Adipose tissue (tissue), 3 donors: ENCODE data around the gene C12orf60. TPM values are rescaled to one million over a fixed set of nuclear protein-coding genes. Genes with fewer than 3 reads are reported as not detected.

Experiments used
- H3K27ac ChIP-seq: one replicate; pipeline ENCODE4 v1.5.1; 2013; ENCODE audit warnings: low read depth, low read length
- WGBS, 3 donors: extraction: QIAGEN DNeasy Blood & Tissue Kit; methylation state at CpG; one replicate each; pipeline ENCODE4 v1.1.7; 2013; 5-methylcytosine and 5-hydroxymethylcytosine counted together
- polyA plus RNA-seq, 3 donors: library from polyadenylated mRNA; stranded (reverse); fragments of 200-250 nt; gene quantifications; one replicate each; pipeline ENCODE4 v1.2.3, GENCODE V29; 2013
- donor health status: healthy with polysubstance abuse.
- donor health status: Bipolar disorder and iron deficiency.
- donor health status: healthy.

Gene C12orf60
- polyA plus RNA-seq, 3 donors = 0.49 to 1.0 (median 0.82) TPM

DNA sequence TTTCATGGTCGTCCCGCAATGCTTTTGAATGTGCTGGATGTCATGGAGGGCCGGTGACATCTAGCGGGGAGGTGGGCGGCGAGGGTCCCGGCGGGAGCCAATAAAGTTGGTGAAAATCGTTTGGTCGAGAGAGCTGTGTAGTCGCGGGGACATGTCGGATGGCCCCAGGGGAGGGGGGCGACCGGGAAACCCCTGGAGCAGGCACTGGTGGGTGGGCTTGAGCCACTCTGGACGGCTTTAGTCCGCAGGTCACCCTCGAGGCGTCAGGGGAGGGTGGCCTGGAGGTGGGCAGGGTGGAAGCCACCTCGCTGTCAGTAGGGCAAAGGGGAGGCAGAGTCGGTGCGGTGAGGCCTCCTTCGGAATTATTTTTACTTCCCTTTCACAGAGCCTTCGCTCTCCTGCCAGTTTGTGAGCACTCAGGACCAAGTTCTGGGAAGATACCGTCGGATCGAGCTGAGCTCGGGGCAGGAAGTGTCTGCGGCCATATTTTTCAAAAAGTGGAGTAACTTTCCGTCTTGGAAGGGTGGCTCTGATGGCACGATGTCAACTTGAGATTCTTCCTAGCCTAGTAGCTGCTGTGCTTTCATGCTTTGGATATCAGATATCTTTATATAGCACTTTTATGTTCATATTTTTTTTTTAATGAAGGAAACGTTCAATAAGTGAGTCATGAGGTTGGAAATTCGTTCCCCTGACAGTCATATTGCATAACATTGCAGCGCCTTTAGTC is 28.4 kb upstream of the C12orf60 start:
- 3 to 6% (median 3%) methylated on average over 34 of the region's 34 CpGs for WGBS, 3 donors

DNA sequence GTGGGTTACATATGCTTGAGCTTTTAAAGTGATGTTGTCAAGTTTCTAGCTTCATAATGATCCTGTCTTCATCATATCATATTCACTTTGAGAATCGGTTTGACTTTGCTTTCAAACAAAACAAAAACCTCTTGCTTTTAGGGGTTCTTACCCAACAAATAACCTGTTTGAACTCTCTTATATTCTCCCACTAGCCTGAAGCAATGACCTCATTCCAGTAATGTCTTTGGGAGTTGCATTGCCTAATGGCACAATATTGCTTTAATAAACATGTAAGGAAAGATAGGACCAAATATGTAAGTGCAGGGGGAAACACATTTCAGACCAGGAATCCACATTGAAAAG is 27.9 kb upstream of the C12orf60 start:
- 29 to 49% (median 41%) methylated on average over 1 of the region's 1 CpG for WGBS, 3 donors
- H3K27ac ChIP-seq = no peak overlapping the region

More for the DNA sequence above, 28.4 kb upstream of the C12orf60 start:
- H3K27ac ChIP-seq = peak overlapping the region; percentile 92

DNA sequence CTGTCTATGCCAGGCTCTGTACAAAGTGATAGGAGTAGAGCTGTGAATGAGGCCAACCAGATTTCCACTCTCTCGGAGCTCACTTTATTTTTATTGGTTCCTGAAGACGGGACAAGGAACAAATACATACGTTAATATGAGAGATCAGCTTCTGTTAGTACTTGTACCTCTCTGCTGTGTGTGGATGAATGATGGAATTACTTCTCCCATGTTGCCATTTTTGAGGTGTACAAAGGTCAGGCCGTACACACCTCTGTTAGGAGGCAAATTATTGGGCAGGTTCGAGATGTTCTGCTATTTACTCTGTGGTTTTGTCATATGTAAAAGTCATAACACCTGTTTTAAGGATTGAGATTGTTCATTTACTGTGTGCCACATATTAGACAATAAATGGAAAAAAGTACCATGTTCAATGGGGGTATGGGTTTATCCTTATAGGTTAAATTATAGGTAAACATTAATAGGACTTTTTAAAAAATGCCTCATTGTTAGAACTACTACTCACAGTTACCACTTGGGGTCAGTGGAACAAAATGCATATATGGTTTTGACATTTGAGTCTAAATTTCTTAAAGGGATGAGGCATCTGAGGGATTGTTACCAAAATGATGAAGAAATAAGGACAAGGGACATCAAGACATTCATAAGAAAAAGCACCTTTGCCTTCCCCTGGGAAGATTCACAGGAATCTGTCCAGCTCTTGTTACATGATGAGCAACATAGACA is 27.1 kb upstream of the C12orf60 start:
- WGBS, 3 donors = 41 to 90% (median 85%) methylated on average over 5 of the region's 5 CpGs
- H3K27ac ChIP-seq = no peak overlapping the region

DNA sequence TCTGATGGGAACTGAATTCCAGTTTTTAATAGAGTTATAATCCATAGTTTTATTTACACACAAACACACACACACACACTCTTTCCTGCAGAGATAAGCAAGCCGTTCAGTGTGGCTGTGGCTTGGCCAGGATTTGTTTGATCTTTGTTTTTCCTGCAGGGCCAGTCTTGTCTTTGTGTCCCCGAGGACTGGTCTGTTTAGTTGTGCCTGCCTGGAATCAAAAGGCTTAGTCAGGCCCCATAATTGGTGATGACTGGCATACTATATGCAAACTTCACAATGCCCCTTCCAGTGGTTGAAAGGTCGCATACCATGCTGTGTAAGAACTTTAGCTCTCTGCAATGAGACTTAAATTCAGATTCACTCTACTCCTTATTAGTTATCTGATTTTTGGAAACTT is 26.2 kb upstream of the C12orf60 start:
- no peak overlapping the region for H3K27ac ChIP-seq
- 31 to 67% (median 61%) methylated on average over 3 of the region's 3 CpGs for WGBS, 3 donors

DNA sequence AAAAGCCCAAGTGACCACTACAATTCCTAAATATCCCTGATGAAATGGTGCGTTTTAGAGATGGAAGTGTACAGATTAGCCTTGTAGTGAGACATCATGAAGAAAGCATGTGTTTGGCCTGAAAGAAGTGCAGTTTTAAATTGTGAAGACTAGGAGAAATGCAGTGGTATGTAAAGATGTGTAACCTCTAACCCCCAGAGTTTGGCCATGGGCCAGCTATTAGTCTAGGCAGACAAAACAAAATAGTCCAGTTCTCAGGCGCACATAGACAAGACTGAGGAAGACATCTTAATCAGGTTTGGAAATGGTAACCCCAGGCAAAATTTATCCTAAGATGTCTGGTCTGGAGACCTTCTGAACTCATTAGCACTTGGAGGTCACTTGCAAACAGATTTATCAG is 23.6 kb upstream of the C12orf60 start:
- H3K27ac ChIP-seq = no peak overlapping the region
- 86 to 90% (median 86%) methylated on average over 2 of the region's 2 CpGs for WGBS, 3 donors

DNA sequence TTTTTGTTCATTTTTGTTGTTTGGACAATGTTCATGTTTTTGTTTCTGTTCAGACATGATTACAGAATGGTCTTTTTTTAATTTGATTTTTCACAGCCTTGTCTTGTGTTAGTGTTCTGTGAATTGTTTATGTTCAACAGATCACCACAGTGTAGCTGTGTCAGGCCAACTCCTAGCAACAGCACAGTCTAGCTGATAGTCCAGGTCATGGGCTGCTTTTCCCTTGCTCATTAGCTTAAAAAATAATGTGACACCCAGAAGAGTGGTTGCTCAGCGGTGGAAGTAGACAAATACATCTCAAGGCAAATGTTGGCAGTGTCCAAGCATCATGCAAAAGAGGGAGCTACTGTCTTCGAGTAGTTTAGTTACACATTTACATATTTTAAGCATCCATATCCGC is 22.6 kb upstream of the C12orf60 start:
- H3K27ac ChIP-seq = no peak overlapping the region
- WGBS, 3 donors = 72 to 88% (median 84%) methylated on average over 3 of the region's 3 CpGs

DNA sequence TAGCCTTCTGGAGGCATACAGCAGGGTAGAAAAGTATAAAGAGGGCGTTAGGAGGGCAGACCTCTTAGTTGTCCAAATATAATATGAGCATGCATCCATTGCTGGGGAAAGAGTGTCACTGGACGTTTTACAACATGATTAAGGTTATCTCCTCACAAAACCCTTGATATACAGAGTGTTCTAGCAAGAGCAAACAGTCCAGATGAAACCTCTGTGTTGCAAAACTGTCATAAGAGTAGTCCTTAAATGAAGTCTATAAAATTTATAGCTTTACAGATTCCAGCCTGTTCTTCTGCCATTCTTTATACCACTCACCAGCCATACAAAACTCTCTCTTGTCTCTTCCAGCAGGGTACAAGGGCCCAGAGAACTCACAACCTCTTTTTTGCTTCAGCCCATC is 21.9 kb upstream of the C12orf60 start:
- 59 to 81% (median 75%) methylated on average over 2 of the region's 2 CpGs for WGBS, 3 donors
- H3K27ac ChIP-seq = no peak overlapping the region

DNA sequence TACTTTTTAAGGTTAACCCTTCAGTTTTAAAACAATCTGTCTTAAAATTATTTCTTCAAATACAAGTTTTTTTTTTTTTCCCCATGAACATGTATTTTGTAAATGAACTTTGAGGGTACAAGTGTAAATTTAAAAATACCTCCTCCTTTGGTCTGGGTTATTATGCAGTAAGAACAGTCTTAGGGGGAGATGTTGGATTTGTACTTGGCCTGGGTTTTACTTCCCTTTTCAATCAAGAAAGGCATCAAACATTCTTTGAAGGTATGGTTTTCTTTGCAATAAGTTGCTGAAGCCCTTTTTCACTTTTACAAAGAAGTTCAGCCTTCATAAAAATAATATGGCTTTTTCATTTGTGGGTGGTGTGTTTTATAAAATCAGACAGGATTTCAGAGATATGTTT is 20.7 kb upstream of the C12orf60 start:
- H3K27ac ChIP-seq = no peak overlapping the region

DNA sequence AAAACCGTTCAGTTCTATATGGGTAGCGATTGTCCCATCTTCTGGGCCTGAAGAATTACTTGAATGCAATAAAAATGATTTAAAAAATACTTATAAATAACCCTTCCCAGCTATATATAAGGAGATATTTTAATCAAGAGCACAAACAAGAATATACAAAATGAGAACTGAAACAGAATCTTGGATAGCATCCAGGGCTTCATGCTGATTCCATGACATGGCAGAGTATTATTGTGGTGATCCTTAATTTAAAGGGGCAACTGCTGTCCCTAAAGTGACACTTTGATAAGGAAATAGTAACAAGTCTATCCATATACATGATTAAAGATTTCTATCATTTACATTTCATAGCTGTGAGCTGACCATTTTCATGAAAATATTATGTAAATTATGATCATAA is 19.0 kb upstream of the C12orf60 start:
- H3K27ac ChIP-seq = no peak overlapping the region
- WGBS, 3 donors = 86 to 97% (median 91%) methylated on average over 2 of the region's 2 CpGs

DNA sequence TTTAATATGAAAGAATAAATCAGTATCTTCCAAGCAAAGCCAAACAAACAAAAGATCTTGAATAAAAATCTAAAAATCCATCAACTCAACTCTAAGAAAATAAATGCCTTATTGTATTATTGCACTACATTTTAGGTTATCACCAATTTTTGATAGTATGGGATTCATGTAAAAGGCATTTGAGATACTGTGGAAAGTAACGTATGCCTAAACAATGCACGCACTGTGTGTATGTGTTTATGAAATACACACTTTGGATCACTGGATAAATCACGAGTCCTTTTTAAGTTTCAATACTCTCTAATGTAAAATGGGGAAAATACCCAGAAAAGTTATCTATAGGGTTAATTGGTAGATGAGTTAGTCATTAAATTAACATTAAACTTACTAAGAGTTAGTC is 17.9 kb upstream of the C12orf60 start:
- no peak overlapping the region for H3K27ac ChIP-seq
- WGBS, 3 donors = 91 to 95% (median 94%) methylated on average over 3 of the region's 3 CpGs

DNA sequence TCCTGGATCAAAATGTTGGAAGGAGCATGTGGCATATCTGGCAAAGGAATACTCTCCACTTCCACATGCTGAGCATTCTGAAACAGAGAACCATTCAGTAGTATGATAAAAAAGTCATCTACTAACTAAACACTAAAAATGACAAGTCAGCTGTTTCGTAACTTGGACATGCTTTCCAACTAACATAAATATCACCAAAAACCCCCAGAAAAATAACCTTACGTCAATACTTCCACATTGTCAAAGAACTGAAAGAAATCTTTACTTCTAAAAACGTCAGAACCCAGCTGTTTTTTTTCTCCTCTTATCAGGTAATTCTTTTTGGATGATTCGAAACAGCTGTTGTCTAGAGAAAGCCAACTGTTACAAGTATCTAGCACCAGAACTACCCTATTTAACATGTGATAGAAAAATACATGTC is 8.4 kb upstream of the C12orf60 start:
- H3K27ac ChIP-seq = no peak overlapping the region
- 61 to 77% (median 70%) methylated on average over 4 of the region's 4 CpGs for WGBS, 3 donors

DNA sequence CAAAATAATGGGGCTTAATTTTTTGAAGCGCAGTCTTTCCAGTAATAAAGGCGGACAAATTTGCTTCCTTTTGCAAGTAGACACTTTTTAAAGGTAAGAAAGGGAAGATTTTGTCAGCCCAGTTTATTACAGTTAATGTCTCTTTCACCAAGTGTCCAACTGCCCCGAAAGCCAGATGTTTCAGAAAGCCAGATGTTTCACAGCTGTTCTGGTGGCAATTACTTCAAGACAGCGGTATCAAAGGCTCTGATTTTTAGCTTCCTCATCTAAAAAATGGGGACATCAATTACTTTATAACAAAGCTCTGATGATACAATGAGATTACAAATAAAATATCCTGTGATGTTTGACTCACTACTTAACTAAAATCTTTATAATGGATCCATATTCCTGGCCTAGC is 1.2 kb upstream of the C12orf60 start:
- peak overlapping the region; percentile 26 for H3K27ac ChIP-seq
- 63 to 74% (median 69%) methylated on average over 4 of the region's 4 CpGs for WGBS, 3 donors

DNA sequence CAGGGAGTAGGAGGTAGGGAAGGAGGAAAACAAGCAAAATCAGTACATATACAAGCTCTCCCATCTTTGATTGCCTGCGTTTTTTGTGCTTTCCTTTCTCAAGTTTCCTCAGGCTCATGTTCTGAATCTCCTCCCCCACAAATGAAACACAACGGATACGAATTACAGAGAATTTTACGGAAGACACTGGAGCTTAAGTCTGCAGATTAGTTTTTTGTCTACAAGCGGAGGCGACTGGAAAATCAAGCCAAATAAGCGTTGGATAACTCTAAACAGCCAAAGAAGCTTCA is 804 bp upstream of the C12orf60 start:
- WGBS, 3 donors = 0 to 1% (median 1%) methylated on average over 7 of the region's 7 CpGs
- peak overlapping the region; percentile 64 for H3K27ac ChIP-seq

DNA sequence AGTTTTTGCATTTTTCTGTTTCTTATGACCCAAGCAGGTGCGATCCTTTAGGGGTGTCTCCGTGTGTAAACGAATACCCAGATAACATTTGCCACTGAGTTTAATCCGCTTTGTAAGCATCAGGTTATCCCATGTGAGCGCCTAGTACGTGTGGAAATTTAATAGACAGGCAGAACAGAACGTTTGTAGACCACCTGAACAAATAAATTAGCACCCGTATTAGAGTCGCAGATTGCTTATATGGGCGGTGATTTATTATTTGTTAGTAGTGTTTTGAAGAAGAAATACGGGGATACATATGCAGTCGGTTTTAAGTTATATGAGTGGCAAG is 325 bp downstream of the C12orf60 start:
- no peak overlapping the region for H3K27ac ChIP-seq
- 0 to 1% (median 1%) methylated on average over 12 of the region's 12 CpGs for WGBS, 3 donors

DNA sequence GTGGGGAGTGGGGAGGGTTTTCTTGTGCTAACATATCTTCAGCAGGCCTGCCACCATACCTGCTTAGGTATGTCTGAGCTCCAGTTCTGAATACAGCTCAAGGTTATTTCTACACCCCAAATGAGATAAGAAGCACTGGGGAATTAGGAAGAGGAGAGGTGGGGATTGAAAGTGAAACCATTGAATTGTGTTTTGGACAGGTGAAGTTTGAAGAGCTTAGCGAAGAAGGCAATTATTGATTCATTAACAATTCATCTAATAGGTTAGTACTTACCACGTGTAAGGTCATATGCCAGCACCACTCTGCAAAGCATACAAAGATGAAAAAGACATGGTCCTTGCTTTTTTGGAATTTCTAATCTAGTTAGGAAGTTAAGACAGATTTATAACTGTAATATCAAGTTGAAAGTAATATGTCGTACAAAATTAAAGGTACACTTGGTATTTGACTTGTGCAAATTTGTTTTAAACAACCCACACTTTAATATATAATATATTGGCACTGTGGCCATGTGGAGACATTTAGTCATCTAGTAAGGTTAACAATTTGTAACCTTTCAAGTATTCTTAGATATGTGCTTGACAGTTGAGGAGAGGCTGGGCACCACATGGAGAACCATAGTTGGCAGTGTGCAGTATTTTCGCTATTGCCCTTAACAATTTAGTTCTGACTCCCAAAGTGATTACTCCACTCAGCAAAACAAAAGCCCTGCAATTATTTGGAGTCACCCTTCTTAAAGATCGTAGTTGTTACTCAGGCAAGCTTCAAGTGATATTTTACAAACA is 6.9 kb downstream of the C12orf60 start:
- 70 to 91% (median 91%) methylated on average over 5 of the region's 5 CpGs for WGBS, 3 donors
- no peak overlapping the region for H3K27ac ChIP-seq

DNA sequence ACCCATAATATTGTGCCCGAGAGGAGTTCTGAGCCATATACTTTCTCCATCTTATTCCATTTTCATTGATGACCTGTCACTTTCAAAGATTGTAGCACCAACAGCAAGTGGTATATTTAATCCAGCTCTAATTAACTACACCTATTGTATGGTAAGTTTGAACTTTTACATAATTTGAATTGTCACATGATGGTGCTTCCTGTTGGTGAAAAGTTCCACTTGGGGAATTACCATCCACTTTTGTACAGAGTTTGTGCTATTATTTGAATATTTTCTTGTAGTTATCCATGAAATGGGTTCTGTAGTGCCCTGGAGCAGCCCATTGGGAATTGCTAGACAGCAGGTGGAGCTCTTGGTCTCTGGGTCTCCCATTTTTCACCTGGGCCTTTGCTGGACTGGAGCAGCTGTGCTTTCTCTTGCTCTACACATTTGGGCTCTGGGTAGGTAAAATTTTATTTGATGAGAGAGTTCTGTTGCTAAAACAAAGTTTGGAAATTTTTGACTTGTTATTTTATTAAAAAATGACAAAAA is 7.5 kb downstream of the C12orf60 start:
- 93 to 96% (median 94%) methylated on average over 1 of the region's 1 CpG for WGBS, 3 donors
- no peak overlapping the region for H3K27ac ChIP-seq

DNA sequence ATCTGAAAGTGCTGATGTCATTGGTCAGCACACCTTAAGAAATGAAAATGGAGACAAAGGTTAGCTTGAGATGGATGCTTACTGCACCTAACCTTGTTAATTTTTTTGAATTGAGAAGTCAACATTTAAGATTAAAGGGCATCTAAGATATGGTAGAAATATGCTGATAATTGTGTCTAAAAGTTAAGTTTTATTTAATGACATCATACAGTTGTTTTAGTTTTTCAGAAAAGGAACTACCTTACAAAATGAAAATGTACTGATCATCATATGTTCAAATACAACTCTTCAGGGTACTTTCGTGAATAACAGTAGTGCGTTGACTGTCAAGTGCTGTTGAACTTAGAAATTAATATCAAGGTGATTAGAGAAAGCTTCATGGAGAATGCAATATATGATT is 8.0 kb downstream of the C12orf60 start:
- 87 to 97% (median 95%) methylated on average over 2 of the region's 2 CpGs for WGBS, 3 donors
- H3K27ac ChIP-seq = no peak overlapping the region

DNA sequence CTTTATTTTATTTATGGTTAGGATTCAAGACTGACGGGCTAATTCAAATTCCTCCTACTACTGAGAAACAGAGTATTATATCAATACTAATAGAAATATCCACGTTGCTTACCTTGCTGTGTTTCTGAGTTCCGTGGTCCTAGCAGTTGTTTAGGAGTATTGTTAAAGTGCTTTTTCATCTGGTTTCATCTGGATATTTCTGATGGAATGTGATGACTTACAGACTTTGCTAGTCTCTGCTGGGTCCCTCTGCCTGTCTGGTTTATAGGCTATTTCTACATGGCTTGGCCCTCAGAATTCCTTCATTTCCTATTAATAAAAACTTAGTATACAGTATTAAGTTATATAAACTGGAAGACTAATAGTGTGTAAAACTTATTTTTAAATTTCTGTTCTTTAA is 10.5 kb downstream of the C12orf60 start, which contains the start of gene SMCO3:
Gene SMCO3, minus strand, starts transcription at position 169 of the 400 bp plus-strand sequence. CDS start 7,502 bp downstream, outside the sequence.
- no peak within 1 kb of the TSS for H3K27ac ChIP-seq
- 74 to 80% (median 80%) methylated on average over 3 of the region's 3 CpGs for whole genome bisulfite sequencing, 3 donors

DNA sequence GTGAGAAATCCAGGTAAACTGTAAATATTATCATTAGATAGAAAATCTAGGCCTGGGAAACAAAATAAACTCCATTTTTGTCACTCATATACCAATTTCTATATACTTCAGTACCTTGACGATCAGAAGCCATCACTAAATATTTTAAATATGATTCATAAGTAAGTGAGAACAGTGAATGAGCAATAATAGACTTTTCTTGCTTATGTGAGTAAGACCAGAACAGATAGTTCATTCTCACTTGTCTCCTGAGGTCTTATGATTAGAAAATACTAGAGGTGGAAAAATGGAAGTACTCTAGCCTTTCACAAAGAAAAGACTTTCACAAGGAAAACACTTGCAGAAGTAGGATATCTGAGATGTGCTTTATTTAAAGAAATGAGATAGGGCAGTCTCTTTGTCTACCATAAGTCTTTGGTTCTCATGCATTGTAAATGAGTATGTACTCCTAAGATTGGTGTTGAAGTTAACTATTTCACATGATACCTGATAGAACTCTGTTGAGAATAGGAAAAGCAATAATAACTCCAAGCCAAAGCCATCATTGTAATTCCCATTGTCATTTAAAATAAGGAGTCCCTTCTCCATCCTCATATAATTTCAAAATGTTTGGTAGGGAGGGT is 20.7 kb downstream of the C12orf60 start:
- H3K27ac ChIP-seq = no peak overlapping the region
- 91 to 95% (median 93%) methylated on average over 1 of the region's 1 CpG for WGBS, 3 donors
